ENCODE measurements around the gene FANCE.

Gene FANCE

DNA sequence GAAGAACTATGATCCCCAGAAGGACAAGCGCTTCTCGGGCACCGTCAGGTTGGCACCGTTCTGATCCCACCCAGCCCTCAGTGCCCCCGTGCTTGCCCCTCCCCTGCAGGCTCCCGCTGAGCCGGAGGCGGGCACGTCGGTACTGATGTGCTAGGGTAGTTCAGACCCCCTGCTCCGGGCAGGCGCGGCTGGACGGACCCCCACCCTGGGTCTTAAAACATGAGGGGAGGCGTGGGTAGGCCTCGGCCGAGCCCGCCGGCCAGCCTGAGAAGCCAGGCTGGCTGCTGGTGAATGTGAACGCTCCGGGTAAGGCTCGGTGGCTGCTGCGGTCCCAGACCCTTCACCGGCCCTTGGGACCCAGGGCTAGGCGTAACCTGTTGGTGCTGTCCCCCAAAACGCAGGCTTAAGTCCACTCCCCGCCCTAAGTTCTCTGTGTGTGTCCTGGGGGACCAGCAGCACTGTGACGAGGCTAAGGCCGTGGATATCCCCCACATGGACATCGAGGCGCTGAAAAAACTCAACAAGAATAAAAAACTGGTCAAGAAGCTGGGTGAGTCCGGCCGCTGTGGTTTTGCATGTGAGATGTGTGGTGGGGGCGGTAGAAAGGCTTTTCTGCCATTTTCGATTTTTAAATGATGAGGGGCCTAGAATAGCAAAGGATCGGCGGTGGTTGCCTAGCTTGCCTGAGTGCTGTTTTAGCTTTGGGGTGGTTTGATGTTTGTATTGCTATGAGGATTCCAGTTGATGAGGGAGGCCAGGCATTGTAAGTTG lies 17.0 kb downstream of the FANCE start:
- DNase-seq, result peak; percentile 53

DNA sequence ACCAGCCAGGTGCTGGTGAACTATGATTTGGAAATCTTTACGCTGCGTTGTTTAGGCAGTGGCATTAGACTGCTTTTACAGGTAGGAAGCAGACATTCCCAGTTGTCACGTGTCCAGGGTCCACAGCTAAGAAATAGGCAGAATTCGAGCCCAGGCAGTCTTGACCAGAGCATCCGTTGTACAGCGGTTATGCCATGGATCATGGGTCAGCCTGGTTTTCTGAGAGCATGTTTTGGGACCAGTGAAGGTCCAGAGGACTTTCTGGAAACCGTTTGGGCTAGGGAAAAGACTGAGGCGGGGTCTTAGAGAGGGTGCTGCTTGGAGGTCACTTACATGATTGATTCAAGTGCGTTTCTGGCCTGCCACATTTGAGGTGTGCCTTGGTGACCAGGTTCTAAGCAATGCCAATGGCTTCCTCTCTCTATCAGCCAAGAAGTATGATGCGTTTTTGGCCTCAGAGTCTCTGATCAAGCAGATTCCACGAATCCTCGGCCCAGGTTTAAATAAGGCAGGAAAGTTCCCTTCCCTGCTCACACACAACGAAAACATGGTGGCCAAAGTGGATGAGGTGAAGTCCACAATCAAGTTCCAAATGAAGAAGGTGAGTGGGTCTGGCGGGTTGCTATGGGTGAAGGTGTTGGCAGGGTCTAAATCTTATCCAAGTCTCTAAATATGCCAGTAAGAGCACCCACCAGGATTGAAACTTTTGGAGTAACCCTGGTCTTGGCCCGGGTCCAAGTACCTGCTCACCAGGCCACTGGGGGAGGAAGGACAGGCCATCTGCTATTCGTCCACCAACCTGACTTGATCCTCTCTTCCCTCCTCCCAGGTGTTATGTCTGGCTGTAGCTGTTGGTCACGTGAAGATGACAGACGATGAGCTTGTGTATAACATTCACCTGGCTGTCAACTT lies 17.9 kb downstream of the FANCE start:
- DNase-seq, result no peak

DNA sequence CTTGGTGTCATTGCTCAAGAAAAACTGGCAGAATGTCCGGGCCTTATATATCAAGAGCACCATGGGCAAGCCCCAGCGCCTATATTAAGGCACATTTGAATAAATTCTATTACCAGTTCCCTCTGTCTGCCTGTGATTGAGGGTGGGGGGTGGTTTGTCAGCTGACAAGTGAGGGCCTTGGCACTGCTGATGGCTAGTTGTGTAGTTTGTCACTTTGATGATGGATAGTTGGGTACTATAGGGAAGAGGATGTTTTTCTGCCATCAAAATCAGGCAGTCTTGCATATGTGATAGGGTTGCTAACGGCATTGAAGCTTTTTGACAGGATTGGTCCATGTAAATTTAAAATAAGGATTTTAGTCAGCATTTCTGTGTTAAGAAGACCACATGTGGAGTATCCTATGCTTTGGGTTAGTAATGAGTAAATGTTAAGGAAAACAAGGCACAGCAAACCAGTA lies 18.6 kb downstream of the FANCE start:
- DNase-seq, result no peak

DNA sequence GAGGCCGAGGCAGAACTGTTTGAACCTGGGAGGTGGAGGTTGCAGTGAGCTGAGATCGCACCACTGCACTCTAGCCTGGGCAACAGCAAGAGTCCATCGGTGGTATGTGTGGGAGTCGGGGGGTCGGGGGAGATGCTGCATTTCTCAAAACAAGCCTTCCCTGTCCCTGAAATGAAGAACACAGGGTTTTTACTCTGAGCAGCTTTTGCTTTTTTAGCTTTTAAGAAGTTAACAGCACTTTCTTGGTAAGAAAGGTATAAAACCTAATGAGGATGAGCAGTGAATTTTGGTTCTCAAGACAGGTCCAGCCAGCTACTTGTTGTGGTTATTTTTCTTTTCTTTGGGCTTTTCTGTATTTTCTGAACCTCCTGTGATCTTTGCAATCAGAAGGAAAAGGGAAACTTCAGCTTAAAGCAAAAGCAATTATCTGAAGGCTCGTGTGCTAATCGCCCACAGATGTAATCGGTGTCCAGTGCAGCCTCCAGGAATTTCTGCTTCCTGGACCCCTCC lies 19.8 kb downstream of the FANCE start:
- DNase-seq, result no peak

DNA sequence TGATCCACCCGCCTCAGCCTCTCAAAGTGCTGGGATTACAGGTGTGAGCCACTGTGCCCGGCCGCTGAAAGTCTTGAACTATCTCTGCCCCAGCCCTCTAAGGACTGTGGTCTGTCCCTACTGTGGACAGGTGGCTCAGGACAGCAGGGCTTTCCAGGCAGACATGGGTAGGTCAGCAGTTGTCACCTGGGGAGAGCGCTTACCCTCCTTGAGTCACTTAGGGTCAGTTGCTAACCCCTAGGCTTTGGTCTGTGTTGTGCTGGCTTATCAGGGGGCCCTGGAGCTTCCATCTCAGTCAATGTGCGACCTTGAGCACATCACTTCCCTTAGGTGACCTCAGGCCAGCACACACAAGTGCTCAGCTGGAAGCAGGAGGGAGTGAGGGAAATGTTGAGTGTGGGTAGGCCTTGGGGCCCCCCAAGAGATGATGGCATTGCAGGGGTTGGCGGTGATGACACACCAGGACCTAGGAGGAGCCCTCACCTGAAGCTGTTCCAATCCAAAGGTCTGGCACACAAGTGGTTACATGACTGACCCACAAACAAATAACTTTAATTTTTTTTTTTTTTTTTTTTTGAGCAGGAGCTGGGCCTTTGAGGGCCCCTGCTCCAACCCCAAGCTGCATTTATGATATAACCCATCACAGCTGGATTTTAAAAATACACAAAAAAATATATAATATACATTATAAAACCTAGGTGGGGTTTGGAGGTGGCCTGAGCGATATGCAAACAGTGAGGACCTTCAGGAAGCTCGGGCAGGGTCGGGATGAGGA lies 21.1 kb downstream of the FANCE start:
- no peak for DNase-seq

DNA sequence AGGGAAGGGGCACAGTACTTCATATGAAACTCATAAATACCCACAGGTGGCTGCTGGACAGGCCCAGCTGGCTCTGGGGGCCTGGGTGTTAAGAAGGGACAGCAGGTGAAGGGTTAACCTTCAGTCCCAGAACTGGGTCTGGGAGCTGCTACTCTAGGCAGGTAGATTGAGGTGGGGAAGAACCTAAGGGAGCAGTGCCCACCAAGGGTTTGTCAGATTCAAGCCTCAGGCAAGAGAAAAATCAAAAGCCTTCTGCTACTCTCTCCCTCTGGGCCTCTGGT lies 21.7 kb downstream of the FANCE start:
- no peak for DNase-seq

DNA sequence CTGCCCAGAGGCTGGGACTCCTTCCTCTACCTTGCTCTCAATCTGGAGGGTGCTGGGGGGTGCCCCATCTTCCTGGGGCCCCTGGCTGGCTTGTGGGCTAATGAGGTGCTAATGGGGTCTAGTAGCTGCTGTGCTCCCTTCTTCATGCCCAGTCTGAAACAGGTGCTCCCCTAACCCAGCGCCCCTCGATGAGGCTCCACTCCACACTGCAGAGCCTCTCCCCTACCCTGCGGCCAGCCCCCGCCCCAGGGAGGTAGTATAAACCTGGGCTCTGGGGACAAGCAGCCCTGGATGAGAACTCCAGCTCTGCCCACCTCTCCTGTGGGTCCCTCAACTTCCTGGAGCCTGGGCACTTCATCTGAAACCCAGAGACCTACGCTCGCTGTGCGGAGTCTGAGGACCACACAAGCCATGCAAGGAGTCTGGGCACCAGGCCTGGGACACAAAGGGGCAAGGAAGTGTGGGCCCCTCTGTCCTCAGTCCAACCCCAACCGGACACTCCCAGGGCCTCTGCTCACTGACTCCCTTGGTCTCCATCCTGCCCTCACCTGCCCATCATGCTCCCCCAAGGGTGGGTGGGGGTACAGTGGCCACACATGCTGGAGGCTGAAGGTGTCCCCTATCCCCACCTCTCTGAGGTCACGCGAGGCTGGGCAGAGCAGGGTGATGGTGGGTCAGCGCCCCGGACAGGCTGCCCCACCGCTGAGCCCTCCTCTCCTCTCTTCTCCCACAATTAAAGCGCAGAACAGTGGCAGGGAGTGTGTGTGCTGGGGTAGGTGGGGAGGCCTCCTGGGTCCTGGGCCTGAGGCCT lies 22.2 kb downstream of the FANCE start:
- DNase-seq, result no peak

DNA sequence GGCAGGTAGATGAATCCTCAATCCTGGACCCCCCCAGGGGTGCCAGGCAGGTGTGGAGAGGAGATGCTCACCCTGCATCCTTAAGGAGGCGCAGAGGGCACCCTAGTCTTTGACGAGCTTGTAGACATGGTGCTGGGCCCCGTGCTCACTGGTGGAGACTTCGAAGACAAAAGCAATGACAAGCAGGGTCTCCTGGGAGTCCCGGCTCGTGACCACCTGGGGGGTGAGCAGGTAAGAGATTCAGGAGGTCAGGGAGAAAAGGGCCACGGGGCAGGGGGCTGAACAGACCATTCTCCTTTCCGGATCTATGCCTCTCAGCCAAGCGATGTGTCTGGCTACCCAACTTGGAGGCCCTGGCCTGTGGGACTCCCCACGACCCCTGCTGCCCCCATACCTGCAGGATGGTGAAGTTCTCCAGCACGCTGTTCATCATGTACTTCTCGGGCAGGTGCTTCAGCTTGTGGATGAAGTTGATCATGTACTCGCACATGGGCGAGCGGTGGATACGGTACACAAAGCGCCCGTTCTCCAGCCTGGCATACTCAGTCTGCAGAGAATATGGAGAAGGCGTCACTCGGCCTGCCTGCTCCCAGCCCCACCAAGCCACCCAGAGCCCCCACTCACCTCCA lies 22.9 kb downstream of the FANCE start:
- DNase-seq, result no peak

DNA sequence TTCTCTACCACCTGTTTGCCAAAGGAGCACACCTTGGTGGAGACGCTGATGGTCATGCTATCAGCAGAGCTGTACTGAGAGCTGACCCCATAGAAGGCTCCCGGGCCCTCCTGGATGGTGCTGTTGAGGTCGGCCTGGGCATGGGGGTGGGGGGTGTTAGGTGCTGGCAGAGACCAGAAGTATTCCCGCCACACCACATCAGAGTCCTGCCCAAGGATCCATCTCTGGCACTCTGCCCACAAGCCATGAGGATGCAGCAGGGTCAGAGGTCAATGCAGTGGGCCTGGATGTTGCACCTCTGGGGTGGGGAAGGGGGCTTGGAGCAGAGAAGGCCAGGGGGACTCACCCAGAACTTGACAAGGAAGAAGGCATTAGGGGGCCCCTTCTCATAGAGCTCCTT lies 23.4 kb downstream of the FANCE start:
- DNase-seq, result no peak

DNA sequence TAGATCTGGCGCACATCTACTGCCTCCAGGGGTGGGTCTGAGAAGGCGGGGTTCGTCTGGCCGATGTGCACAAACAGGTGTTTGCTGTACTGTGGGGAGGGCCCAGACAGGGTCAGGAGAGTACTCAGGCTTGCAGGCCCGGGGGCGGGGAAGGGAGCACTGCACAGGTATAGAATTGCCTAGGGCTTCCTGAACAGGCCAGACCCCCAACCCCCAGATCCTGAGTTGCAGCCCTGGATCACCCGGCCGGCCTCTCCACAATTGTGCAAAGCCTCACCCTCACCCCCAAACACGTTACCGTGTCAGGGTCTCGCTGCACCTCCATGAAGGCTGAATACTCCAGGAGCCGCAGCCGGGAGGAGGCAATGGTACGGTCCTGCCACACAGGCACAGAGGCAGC lies 23.9 kb downstream of the FANCE start:
- DNase-seq, result no peak

DNA sequence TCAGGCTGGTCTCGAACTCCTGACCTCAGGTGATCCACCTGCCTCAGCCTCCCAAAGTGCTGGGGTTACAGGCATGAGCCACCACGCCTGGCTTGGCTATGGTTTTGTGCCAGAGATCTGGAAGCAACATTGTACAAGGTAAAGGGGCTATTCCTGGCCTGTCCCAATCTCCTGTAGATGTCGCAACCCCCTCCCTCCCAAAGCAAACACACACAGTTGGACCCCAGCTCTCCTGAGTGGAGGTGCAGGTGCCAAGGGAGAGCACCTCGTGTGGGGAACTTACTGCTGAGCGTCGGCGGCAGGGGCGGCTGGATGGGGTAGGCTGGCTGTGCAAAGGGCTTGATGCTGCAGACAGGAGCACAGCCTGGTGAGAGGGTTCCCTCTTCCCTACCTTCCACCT lies 24.9 kb downstream of the FANCE start:
- no peak for DNase-seq

DNA sequence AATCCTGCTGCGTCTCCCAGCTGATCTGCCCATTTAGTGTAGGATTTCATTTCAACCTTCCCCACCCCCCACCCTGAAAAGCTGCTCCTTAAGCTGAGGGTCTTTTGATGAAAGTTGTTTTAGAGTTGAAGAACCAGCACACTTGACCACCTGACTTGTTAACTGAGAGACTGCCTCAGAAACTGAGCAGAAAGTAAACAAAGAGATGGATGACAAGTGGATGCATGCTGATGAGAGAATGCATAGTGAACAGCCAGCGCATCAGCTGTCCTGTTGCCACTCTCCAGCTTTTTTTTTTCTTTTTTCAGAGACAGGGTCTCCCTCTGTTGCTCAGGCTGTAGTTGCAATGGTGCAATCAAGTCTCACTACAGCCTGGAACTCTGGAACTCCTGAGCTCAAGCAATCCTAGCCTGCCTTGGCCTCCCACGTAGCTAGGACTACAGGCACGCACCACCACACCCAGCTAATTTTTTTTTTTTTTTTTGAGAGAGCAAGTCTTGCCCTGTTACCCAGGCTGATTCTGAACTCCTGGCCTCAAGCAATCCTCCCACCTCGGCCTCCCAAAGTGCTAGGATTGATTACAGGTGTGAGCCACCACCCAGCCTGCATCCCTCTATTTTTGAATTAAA lies 25.5 kb downstream of the FANCE start:
- no peak for DNase-seq

DNA sequence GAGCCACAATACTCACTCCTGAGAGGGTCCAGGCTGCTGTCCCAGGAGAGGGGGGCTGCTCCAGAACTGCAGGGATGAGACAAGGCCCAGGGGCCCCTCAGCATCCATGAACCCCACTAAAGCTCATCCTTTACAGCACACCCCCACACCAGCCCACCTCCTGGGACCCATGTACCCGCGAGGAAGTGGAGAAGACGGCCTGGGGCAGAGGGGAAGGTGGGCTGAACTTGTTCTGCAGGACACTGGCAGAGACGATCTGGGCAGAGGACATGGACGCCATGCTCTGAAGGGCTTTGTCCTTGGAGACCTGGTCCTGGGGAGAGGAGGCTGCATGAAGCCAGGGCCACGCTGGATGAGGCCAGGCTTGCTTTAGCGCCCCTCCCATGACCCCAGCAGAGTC lies 26.1 kb downstream of the FANCE start:
- no peak for DNase-seq

DNA sequence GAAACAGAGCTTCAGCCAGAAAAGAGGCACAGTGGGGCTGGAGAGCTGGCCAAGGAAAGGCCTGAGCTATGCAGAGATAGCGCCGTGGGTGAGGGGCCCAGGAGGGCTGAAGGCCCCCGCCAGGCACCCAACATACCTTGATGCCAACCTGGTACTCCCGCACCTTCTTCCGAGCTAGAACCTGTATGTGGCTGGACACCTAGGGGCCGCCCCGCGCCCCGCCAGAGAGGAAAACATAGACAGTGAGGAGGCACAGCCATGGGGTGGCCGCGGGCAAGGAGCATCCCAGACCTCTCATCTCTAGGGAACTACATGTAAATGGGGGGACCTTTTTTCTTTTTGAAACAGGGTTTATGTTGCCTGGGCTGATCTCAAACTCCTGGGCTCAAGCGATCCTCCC lies 28.0 kb downstream of the FANCE start:
- DNase-seq, result no peak

DNA sequence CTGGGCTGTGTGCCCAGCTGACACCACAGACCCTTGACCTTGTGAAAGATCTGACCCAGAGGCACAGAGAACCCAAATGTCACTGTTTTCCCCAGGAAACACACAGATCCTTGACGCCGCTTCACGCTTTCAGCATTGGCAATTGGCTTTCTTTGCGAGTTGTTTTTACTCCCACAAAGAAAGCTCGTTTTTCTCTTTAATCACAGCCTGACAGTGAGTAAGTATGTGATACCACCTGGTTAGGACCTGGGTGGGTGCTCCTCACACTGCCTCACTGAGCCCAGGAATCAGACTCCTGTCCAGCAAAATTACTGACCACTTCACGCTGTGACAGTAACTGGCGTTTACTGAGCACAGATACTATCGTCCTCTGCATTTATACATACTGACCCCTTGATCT lies 29.1 kb downstream of the FANCE start:
- no peak for DNase-seq

DNA sequence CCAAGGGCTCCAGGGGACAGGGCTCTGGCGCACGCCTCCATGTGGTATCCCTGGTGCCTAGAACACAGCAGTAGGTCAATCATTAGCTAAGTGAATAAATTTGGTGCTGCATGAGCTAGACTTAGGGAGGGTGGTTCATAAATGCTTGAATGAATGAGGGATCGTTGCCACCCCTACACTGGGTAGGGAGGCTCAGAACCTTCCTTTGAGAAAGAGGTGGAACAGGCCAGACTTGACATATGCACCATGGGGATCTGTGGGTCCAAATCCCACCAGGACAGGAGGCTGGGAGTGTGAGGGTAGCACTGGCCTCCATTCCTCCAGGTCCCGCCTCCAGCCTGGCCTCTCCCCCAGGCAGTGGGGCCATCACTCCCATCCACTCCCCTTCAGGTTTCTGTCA lies 30.9 kb downstream of the FANCE start:
- no peak for DNase-seq

DNA sequence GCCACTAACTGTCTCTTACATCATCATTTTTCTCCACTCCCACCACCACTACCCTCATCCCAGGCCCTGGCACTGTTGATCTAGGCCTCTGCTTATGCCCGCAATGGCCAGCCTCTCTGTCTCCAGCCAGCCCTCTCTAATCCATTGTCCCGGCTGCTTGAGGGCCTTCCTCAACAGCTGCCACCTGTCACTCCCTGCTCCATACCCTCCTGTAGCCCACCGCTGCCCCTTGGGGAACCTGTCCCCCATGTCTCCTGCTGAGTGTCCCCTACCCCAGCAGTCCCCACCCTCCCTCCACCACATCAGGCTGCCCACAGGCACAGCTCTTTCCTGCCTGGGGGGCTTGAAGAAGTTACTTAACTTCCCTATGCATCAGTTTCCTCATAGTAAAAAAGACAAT lies 31.4 kb downstream of the FANCE start:
- DNase-seq, result no peak

DNA sequence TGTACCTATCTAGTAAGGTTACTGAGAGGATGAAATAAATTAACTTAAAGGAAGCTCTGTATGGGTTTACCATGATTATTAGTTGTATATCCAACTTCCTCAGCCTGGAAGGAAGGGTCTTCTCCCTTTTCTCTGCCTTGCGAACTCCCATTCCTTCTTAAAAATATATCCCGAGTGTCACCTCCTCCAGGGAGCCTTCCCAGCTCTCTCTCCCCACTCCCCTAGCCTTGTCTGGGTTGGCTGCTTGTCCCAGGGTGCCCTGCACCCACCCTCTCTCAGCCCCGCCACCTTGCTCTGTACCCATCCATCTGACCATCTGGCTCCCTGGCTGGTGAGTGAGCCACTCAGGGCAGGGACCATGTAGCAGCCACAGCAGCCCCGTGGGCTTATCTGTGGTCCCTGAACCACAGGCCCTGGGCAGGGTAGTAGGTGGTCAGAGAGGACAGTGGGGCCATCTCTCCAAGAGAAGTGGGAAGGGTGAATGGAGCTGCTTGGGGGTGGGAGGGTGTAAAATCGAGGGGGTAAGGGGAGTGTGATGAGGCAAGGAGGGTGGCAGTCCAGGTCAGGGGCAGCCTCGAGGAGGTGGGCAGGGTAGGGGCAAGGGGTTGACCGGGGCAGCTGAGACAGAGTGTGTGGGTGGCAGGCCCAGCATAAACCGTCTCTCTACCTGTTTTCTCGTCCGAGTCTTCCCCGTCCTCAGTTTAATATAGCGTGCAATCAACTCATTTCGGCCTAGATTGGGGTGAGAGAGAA lies 31.9 kb downstream of the FANCE start:
- DNase-seq, result no peak

DNA sequence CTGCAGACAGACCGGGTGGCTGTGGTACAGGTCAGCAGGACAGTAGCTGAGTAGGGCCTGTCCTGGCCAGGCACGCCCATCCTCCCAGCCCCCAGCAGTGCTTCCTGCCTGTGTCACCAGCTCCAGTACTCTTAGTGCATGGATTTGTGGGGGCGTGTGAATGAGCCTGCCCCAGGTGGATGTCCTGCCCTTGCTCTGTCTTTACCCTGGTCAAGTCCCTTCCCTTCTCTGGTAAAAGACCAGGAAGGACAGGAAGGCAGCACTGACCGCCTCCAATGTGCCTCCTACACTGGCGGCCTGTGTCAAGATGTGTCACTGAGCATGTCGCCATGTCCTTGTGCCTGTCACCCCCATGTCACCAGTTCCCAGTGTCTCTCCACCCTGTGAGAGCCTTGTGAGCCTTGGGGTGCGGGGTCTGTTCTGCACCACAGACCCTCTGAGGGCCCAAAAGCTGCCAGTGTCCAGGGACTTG lies 32.8 kb downstream of the FANCE start:
- no peak for DNase-seq

DNA sequence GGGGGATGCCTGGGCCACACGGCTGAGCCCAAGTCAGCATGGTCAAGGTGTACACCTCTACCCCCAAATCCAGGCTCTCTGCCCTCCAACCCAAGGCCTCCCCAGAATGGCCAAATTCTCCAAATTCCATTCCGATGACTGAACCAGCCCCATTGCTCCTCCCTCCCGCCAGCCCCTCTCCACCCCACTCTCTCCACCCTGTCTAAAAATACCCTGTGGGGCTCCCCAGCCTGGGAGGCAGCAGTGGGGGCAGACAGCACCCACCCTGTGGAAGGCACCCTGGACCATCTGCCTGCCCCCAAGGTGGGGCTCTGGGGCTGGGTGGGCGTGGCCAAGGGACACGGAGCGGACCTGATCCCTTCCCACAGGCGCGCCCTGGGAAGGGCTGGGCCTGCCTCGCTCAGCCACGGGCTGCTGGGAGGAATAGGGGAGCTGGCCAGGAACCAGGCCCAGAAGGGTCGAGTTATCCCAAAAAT lies 33.3 kb downstream of the FANCE start:
- no peak for DNase-seq
